ENCODE data around the gene ATP9A. TPM values are rescaled to one million over a fixed set of nuclear protein-coding genes. Genes with fewer than 3 reads are reported as not detected.

Gene ATP9A
- total RNA-seq, 2 donors from 2014 or later = 19.5 to 23.4 TPM

DNA sequence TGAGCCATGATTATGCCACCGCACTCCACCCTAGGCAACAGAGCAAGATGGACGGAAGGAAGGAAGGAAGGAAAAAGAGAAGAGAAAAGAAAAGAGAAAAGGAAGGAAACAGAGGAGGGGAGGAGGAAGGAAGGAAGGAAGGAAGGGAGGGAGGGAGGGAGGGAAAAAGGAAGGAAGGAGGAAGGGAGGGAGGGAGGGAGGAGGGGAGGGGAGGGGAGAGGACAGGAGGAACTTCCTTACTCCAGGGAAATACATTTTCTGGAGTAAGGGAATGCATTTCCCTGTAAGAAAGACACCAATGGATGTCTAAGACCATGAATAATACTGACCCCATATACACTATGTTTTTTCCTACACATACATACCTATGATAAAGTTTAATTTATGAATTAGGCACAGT, 132.5 kb downstream of the ATP9A start:
- Histone ChIP-seq H3K36me3 (no peaks in the 10 kb centered on the region), H3K4me1 (peaks cover 0 to 18% of the 10 kb centered on the region in 2 donors), H3K9me3 (no peaks in the 10 kb centered on the region), H3K27me3 (no peaks in the 10 kb centered on the region), H3K27ac (no peak overlapping the region), H3K4me3 (no peak overlapping the region)
- TF ChIP-seq, protein P1, sequence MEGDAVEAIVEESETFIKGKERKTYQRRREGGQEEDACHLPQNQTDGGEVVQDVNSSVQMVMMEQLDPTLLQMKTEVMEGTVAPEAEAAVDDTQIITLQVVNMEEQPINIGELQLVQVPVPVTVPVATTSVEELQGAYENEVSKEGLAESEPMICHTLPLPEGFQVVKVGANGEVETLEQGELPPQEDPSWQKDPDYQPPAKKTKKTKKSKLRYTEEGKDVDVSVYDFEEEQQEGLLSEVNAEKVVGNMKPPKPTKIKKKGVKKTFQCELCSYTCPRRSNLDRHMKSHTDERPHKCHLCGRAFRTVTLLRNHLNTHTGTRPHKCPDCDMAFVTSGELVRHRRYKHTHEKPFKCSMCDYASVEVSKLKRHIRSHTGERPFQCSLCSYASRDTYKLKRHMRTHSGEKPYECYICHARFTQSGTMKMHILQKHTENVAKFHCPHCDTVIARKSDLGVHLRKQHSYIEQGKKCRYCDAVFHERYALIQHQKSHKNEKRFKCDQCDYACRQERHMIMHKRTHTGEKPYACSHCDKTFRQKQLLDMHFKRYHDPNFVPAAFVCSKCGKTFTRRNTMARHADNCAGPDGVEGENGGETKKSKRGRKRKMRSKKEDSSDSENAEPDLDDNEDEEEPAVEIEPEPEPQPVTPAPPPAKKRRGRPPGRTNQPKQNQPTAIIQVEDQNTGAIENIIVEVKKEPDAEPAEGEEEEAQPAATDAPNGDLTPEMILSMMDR (IDR thresholded peaks at IDR 0.05) = no peak
- no peak for DNase-seq (ENCODE audit: low spot score)

DNA sequence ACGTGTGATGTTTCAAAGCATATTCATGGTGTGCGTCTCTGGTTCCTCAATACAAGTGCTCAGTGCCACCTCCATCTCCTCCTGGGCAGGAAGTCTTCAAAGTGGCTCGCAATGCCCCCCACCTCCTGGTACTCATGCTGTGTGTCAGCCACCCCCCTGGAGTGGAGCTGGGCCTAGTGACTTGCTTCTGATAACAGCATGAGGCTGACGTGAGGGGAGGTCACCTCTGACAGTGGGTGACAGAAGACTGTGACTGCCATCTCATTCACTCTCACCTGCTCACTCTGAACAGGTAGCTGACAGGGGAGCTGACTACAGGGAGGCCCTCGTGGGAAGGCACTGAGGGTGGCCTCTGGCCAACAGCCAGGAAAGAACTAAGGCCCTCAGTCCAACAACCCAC, 133.3 kb downstream of the ATP9A start:
- H3K4me3 ChIP-seq = no peak overlapping the region
- TF ChIP-seq, protein P1 (IDR thresholded peaks at IDR 0.05) = no peak

DNA sequence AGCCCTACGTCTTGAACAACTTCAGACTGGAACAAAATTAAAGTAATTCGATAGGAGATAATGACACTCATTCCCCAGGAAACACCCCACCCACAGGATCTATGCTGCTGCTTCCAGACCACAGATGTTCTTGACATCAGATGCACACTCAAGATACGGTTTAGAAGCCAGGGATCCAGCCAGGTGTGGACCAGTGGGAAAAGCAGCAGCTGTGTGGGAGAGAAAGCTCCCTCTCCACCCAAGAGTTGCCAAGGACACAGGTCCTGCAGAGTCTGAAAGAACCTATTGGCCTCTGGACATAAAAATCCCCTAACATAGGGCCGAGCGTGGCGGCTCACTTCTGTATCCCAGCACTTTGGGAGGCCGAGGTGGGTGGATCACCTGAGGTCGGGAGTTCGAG, 133.9 kb downstream of the ATP9A start:
- Histone ChIP-seq H3K27me3 (no peaks in the 10 kb centered on the region), H3K36me3 (no peaks in the 10 kb centered on the region), H3K9me3 (no peaks in the 10 kb centered on the region), H3K4me3 (no peak overlapping the region), H3K4me1 (peaks cover 0 to 32% of the 10 kb centered on the region in 2 donors), H3K27ac (no peak overlapping the region)
- TF ChIP-seq, protein P1 (IDR thresholded peaks at IDR 0.05) = no peak
- no peak for DNase-seq (ENCODE audit: low spot score)

More for the DNA sequence above, 133.3 kb downstream of the ATP9A start:
- Histone ChIP-seq H3K4me1 (peaks cover 0 to 26% of the 10 kb centered on the region in 2 donors), H3K36me3 (no peaks in the 10 kb centered on the region), H3K27me3 (no peaks in the 10 kb centered on the region), H3K27ac (no peak overlapping the region), H3K9me3 (no peaks in the 10 kb centered on the region)
- no peak for DNase-seq (ENCODE audit: low spot score)

DNA sequence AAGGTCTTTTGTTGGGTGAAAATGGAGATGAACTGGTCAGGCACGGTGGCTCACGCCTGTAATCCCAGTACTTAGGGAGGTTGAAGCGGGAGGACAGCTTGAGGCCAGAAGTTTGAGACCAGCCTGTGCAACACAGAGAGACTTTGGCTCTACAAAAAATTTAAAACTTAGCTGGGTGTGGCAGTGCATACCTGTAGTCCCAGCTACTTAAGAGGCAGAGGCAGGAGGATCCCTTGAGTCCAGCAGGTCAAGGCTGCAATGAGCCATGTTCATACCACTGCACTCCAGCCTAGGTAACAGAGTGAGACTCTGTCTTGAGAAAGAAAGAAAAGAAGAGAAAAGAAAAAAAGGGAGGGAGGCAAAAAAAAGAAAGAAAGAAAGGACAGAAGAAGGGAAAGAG, 134.8 kb downstream of the ATP9A start:
- TF ChIP-seq, protein P1 (IDR thresholded peaks at IDR 0.05) = no peak
- peaks cover 0 to 38% of the 10 kb centered on the region in 2 donors for H3K4me1 ChIP-seq
- DNase-seq (ENCODE audit: low spot score) = no peak
- no peaks in the 10 kb centered on the region for H3K9me3 ChIP-seq
- no peak overlapping the region for H3K4me3 ChIP-seq
- H3K27ac ChIP-seq = no peak overlapping the region
- no peaks in the 10 kb centered on the region for H3K36me3 ChIP-seq
- no peaks in the 10 kb centered on the region for H3K27me3 ChIP-seq

DNA sequence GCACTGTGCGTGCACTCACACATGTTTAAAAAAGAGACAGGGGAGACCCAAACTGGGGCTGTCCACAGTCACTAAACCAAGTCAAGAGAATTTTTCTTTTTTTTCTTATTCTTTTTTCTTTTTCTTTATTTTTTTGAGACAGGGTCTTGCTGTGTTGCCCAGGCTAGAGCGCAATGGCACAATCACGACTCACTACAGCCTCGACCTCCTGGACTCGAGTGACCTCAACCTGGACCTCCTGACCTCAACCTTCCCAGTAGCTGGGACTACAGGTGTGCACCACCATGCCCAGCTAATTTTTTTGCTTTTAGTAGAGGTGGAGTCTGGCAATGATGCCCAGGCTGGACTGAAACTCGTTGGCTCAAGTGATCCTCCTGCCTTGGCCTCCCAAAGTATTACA, 136.2 kb downstream of the ATP9A start:
- H3K9me3 ChIP-seq = no peaks in the 10 kb centered on the region
- no peaks in the 10 kb centered on the region for H3K36me3 ChIP-seq
- H3K4me1 ChIP-seq = peaks cover 0 to 38% of the 10 kb centered on the region in 2 donors
- DNase-seq (ENCODE audit: low spot score) = no peak
- TF ChIP-seq, protein P1 (IDR thresholded peaks at IDR 0.05) = no peak
- no peak overlapping the region for H3K4me3 ChIP-seq
- no peaks in the 10 kb centered on the region for H3K27me3 ChIP-seq
- H3K27ac ChIP-seq = peak overlapping the region; percentile 71 to 72

All from right atrium auricular region (tissue), 2 donors.